Right lobe of liver (tissue), 4 donors: ENCODE results near the gene RIC1.

Source experiments
- CTCF ChIP-seq, 4 donors: fragments of 200-600 bp in 3 of 4; fragments of 450-650 bp in 1 of 4; IDR thresholded peaks; one replicate each; pipeline versions ENCODE4 v1.5.1 to v1.8.0; 2016 to 2022; ENCODE audit warnings: antibody characterized with exemption in 4 of 4, mild to moderate bottlenecking in 2 of 4
- POLR2A ChIP-seq: fragments of 450-650 bp; IDR thresholded peaks from one replicate; pipeline ENCODE4 v1.6.1; 2017; ENCODE audit warnings: antibody characterized with exemption, mild to moderate bottlenecking
- donor health status: DM: no; HTN: no; CAD: no.
- donor health status: DM: no; HTN: no; CAD: no.
- donor health status: DM: no; HTN: yes; CAD: no.

- TF ChIP-seq POLR2A (no peak), CTCF (IDR thresholded peaks at IDR 0.05) (no peak)
These were observed 172.8 kb downstream of the RIC1 start for GRCh38 chr9:5801739-5802113.
